MG63 (cell line): ENCODE results near the gene DNAJC11. TPM values are rescaled to one million over a fixed set of nuclear protein-coding genes. Genes with fewer than 3 reads are reported as not detected.
"Not testable (repeated sequence)": the region's sequence is repeated elsewhere in the genome, so short reads cannot be mapped to it uniquely, and the experiment has no call there.

Experiments used
- DNase-seq: peaks from one replicate; pipeline ENCODE4 v3.0.0-alpha.2; 2020
- H3K27me3 ChIP-seq: fragments of 250-450 bp; sonication (Bioruptor Pico); 2 replicates; pipeline ENCODE4 v1.5.1; 2020; ENCODE audit warnings: mild to moderate bottlenecking, moderate library complexity
- H3K36me3 ChIP-seq: fragments of 250-450 bp; sonication (Bioruptor Pico); 2 replicates; pipeline ENCODE4 v1.5.1; 2020; ENCODE audit warnings: mild to moderate bottlenecking, moderate library complexity
- H3K4me3 ChIP-seq: fragments of 250-450 bp; sonication (Bioruptor Pico); 2 replicates; pipeline ENCODE4 v1.5.1; 2020; ENCODE audit warnings: mild to moderate bottlenecking, moderate library complexity
- H3K9me3 ChIP-seq: fragments of 250-450 bp; sonication (Bioruptor Pico); 2 replicates; pipeline ENCODE4 v1.5.1; 2020; ENCODE audit warnings: mild to moderate bottlenecking, moderate library complexity
- total RNA-seq: library from RNA; depleted of rRNA; stranded (reverse); fragments of >200 nt; shearing (Covaris generic); gene quantifications from 2 replicates; pipeline ENCODE4 v1.2.3, GENCODE V29; 2014; ENCODE audit warnings: low replicate concordance

The DNAJC11 gene
- total RNA-seq, 1 experiment from 2014 or later = 71.8 TPM

- no peaks in the 10 kb centered on the region for H3K27me3 ChIP-seq
- H3K36me3 ChIP-seq = peaks cover 37% of the 10 kb centered on the region
- no peak for DNase-seq
- peak overlapping the region; percentile 76 for H3K4me3 ChIP-seq
- no peaks in the 10 kb centered on the region for H3K9me3 ChIP-seq
These were observed 101.1 kb downstream of the DNAJC11 start for GRCh38 chr1:6600410-6601048.

GRCh38 chr1:6599991-6600390, 101.6 kb downstream of the DNAJC11 start:
- H3K4me3 ChIP-seq = peak overlapping the region; percentile 76
- not testable (repeated sequence) for H3K9me3 ChIP-seq, H3K27me3 ChIP-seq, DNase-seq
- peaks cover 41% of the 10 kb centered on the region for H3K36me3 ChIP-seq

GRCh38 chr1:6599141-6599975, 102.3 kb downstream of the DNAJC11 start:
- Histone ChIP-seq H3K27me3 (no peaks in the 10 kb centered on the region), H3K36me3 (peaks cover 41% of the 10 kb centered on the region), H3K4me3 (peak overlapping the region; percentile 76; the same call in 1 of the 2 replicates), H3K9me3 (no peaks in the 10 kb centered on the region)
- no peak for DNase-seq

GRCh38 chr1:6597777-6598131, 103.9 kb downstream of the DNAJC11 start:
- Histone ChIP-seq H3K36me3 (peaks cover 49% of the 10 kb centered on the region), H3K27me3 (no peaks in the 10 kb centered on the region), H3K9me3 (no peaks in the 10 kb centered on the region), H3K4me3 (no peak overlapping the region)
- no peak for DNase-seq

GRCh38 chr1:6596886-6597776, 104.5 kb downstream of the DNAJC11 start:
- peaks cover 54% of the 10 kb centered on the region for H3K36me3 ChIP-seq
- H3K4me3 ChIP-seq = no peak overlapping the region
- H3K9me3 ChIP-seq = no peaks in the 10 kb centered on the region
- no peaks in the 10 kb centered on the region for H3K27me3 ChIP-seq
- no peak for DNase-seq

GRCh38 chr1:6596351-6596750, 105.3 kb downstream of the DNAJC11 start:
- peaks cover 54% of the 10 kb centered on the region for H3K36me3 ChIP-seq
- no peak overlapping the region for H3K4me3 ChIP-seq
- no peak for DNase-seq
- H3K9me3 ChIP-seq = no peaks in the 10 kb centered on the region
- H3K27me3 ChIP-seq = no peaks in the 10 kb centered on the region

- no peak overlapping the region for H3K4me3 ChIP-seq
- no peaks in the 10 kb centered on the region for H3K9me3 ChIP-seq
- H3K27me3 ChIP-seq = no peaks in the 10 kb centered on the region
- DNase-seq = no peak
- H3K36me3 ChIP-seq = peaks cover 51% of the 10 kb centered on the region
These were observed 106.5 kb downstream of the DNAJC11 start for GRCh38 chr1:6594977-6595740.

- no peaks in the 10 kb centered on the region for H3K27me3 ChIP-seq
- DNase-seq = no peak
- H3K36me3 ChIP-seq = peaks cover 45% of the 10 kb centered on the region
- H3K4me3 ChIP-seq = no peak overlapping the region
- H3K9me3 ChIP-seq = no peaks in the 10 kb centered on the region
These were observed 107.8 kb downstream of the DNAJC11 start for GRCh38 chr1:6593810-6594209.

- Histone ChIP-seq H3K27me3 (no peaks in the 10 kb centered on the region), H3K9me3 (no peaks in the 10 kb centered on the region), H3K4me3 (no peak overlapping the region), H3K36me3 (peaks cover 41% of the 10 kb centered on the region)
- no peak for DNase-seq
These were observed 108.6 kb downstream of the DNAJC11 start for GRCh38 chr1:6592865-6593593.

- no peak overlapping the region for H3K4me3 ChIP-seq
- DNase-seq = no peak
- H3K36me3 ChIP-seq = peaks cover 40% of the 10 kb centered on the region
- no peaks in the 10 kb centered on the region for H3K27me3 ChIP-seq
- H3K9me3 ChIP-seq = no peaks in the 10 kb centered on the region
These were observed 109.2 kb downstream of the DNAJC11 start for GRCh38 chr1:6592441-6592840.

GRCh38 chr1:6591644-6592043, 110.0 kb downstream of the DNAJC11 start:
- no peak overlapping the region for H3K4me3 ChIP-seq
- H3K27me3 ChIP-seq = no peaks in the 10 kb centered on the region
- no peaks in the 10 kb centered on the region for H3K9me3 ChIP-seq
- peaks cover 33% of the 10 kb centered on the region for H3K36me3 ChIP-seq
- DNase-seq = no peak

- peaks cover 28% of the 10 kb centered on the region for H3K36me3 ChIP-seq
- DNase-seq = no peak
These were observed 110.4 kb downstream of the DNAJC11 start for GRCh38 chr1:6591222-6591621.

GRCh38 chr1:6590046-6590445, 111.6 kb downstream of the DNAJC11 start:
- DNase-seq = no peak
- H3K4me3 ChIP-seq = no peak overlapping the region
- no peaks in the 10 kb centered on the region for H3K9me3 ChIP-seq
- no peaks in the 10 kb centered on the region for H3K27me3 ChIP-seq
- H3K36me3 ChIP-seq = peaks cover 20% of the 10 kb centered on the region

More at GRCh38 chr1:6591222-6591621, 110.4 kb downstream of the DNAJC11 start:
- H3K27me3 ChIP-seq = no peaks in the 10 kb centered on the region
- H3K4me3 ChIP-seq = no peak overlapping the region
- no peaks in the 10 kb centered on the region for H3K9me3 ChIP-seq

GRCh38 chr1:6588893-6589520, 112.6 kb downstream of the DNAJC11 start:
- H3K27me3 ChIP-seq = no peaks in the 10 kb centered on the region
- no peaks in the 10 kb centered on the region for H3K9me3 ChIP-seq
- H3K4me3 ChIP-seq = no peak overlapping the region
- DNase-seq = no peak
- peaks cover 20% of the 10 kb centered on the region for H3K36me3 ChIP-seq

- DNase-seq = no peak
- no peaks in the 10 kb centered on the region for H3K9me3 ChIP-seq
- peaks cover 16% of the 10 kb centered on the region for H3K36me3 ChIP-seq
- H3K4me3 ChIP-seq = no peak overlapping the region
- H3K27me3 ChIP-seq = no peaks in the 10 kb centered on the region
These were observed 113.3 kb downstream of the DNAJC11 start for GRCh38 chr1:6588128-6588892.
